Activated CD8-positive, alpha-beta T cell treated with anti-CD3 and anti-CD28 coated beads, Interleukin-2, amount 10 ng/mL, durations not matched to agents 7 days and 5 days (primary cell): ENCODE data around the gene IDNK. TPM values are rescaled to one million over a fixed set of nuclear protein-coding genes. Genes with fewer than 3 reads are reported as not detected.

Experiments used
- ATAC-seq: fragments of 150-1000 bp; cut with Tn5 transposase; one replicate; pipeline ENCODE4 v1.10.0; 2021; ENCODE audit warnings: moderate library complexity
- CTCF ChIA-PET: fragments of 350-600 bp; sonication (Branson Sonifier 250); formaldehyde crosslinking; loops from one replicate; lab custom pipeline; 2021; ENCODE audit warnings: antibody characterized with exemption; lab: Charles Lee
- POLR2A ChIA-PET: fragments of 350-600 bp; sonication (Branson Sonifier 250); formaldehyde crosslinking; loops from one replicate; lab custom pipeline; 2021; ENCODE audit warnings: antibody characterized with exemption; lab: Charles Lee
- DNase-seq: peaks from one replicate; pipeline ENCODE4 v3.0.0-alpha.2; 2020
- H3K27ac Mint-ChIP-seq: one replicate; pipeline ENCODE4 v1.8.0; 2021; ENCODE audit warnings: mild to moderate bottlenecking, mixed read lengths
- H3K27me3 Mint-ChIP-seq: one replicate; pipeline ENCODE4 v1.8.0; 2021; ENCODE audit warnings: low read depth, mixed read lengths
- H3K36me3 Mint-ChIP-seq: one replicate; pipeline ENCODE4 v1.8.0; 2021; ENCODE audit warnings: low read depth, mixed read lengths
- H3K4me1 Mint-ChIP-seq: one replicate; pipeline ENCODE4 v1.8.0; 2021; ENCODE audit warnings: low read depth, mixed read lengths
- H3K4me3 Mint-ChIP-seq: one replicate; pipeline ENCODE4 v1.8.0; 2021; ENCODE audit warnings: mild to moderate bottlenecking, mixed read lengths
- H3K9me3 Mint-ChIP-seq: one replicate; pipeline ENCODE4 v1.8.0; 2022; ENCODE audit warnings: mixed read lengths; ENCODE audit not compliant: insufficient read depth
- total RNA-seq, 2 experiments: library from RNA; stranded (reverse); gene quantifications; one replicate each; pipeline ENCODE4 v1.2.3, GENCODE V29; 2021

Gene IDNK
- total RNA-seq, 2 experiments from 2014 or later, result 5.4 to 6.8 TPM

DNA sequence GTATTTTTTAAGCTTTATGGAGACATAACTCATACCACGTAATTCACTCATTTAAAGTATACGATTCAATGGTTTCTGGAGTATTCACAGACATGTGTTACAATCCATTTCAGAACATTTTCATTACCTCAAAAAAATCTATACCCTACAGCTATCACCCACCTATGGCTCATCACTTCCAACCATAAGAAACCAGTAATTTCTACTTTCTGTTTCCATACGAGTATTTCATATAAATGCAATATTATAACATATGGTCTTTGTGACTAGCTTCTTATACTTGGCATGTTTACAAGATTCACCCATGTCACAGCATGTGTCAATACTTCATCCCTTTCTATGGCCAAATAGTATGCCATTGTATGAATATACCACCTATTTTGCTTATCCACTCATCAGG, 66.0 kb downstream of the IDNK start:
- H3K4me1 Mint-ChIP-seq, result peaks cover 33% of the 10 kb centered on the region
- no peaks in the 10 kb centered on the region for H3K27me3 Mint-ChIP-seq
- CTCF ChIA-PET, result interaction anchor here (0.9 to 1.7 kb wide), 4 partner anchors 11 to 68 kb away, joined by 3 to 5 read pairs (median 4); no protein-coding TSS in a partner anchor
- POLR2A ChIA-PET, result interaction anchor here (0.7 to 1.4 kb wide), 2 partner anchors 9 to 19 kb away, joined by 3 to 9 read pairs; partner anchors contain the start of gene UBQLN1
- DNase-seq (no peak), ATAC-seq (peak; percentile 19)
- H3K36me3 Mint-ChIP-seq, result peaks cover 14% of the 10 kb centered on the region
- H3K4me3 Mint-ChIP-seq, result no peak overlapping the region
- peak overlapping the region; percentile 11 for H3K27ac Mint-ChIP-seq
- no peaks in the 10 kb centered on the region for H3K9me3 Mint-ChIP-seq

DNA sequence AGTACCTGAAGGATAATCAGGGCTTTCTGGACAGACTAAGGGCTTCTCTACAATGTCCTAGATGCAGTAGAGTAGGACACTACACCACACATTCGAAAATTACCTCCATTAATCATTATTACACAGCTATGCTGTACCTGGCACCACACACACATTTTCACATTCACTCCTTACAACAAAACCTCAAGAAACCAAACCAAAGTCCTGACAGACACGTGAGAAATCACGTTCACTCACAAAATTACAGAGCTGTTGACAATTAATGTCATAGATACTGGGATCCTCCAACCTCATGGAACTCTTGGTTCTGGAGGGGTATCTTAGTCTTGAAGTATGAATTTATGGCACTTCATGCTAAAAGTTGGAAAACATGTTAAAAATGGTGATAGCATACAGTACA, 68.5 kb downstream of the IDNK start:
- ChIA-PET CTCF (interaction anchor here (1.2 to 1.5 kb wide), 2 partner anchors 10 to 17 kb away, joined by 3 to 4 read pairs; no protein-coding TSS in a partner anchor), POLR2A (interaction anchor here (2.7 kb wide), 1 partner anchor 17 kb away, joined by 13 read pairs; the partner anchor contains the start of gene UBQLN1)
- peaks cover 34% of the 10 kb centered on the region for H3K4me1 Mint-ChIP-seq
- peaks cover 14% of the 10 kb centered on the region for H3K36me3 Mint-ChIP-seq
- H3K9me3 Mint-ChIP-seq, result no peaks in the 10 kb centered on the region
- no peak overlapping the region for H3K4me3 Mint-ChIP-seq
- H3K27me3 Mint-ChIP-seq, result no peaks in the 10 kb centered on the region
- no peak overlapping the region for H3K27ac Mint-ChIP-seq
- ATAC-seq (no peak), DNase-seq (no peak)

Other genes starting within 250 kb of the IDNK start
- under 1 TPM; 0.31 to 0.74 TPM for gene FRMD3, start 84.7 kb upstream of the IDNK start, total RNA-seq
- 10 to 100 TPM; 95.8 to 98.2 TPM for gene UBQLN1, start 84.8 kb downstream of the IDNK start, total RNA-seq
- 1 to 10 TPM; 1.8 to 2.4 TPM for gene GKAP1, start 194.6 kb downstream of the IDNK start, total RNA-seq